HepG2 (cell line): Measurements from ENCODE around the gene NABP1. TPM values are rescaled to one million over a fixed set of nuclear protein-coding genes. Genes with fewer than 3 reads are reported as not detected.

Experiments used
- ATAC-seq: fragments of 200-7000 bp; cut with Tn5 transposase; 3 replicates; pipeline ENCODE4 v1.9.1; 2020; ENCODE audit warnings: mild to moderate bottlenecking, moderate library complexity
- BruUV-seq: library from RNA; stranded (reverse); fragments of 400-500 nt; replicated peaks from 2 replicates; lab custom pipeline; 2021; lab: Mats Ljungman, UMichigan
- CTCF ChIA-PET: fragments of 300-600 bp; formaldehyde crosslinking; extraction: SDS; loops from one replicate; lab custom pipeline; 2021; ENCODE audit warnings: low total read pairs, inconsistent platforms, low intra/inter-chr PET ratio; lab: Yijun Ruan, JAX
- POLR2A ChIA-PET: fragments of 350-600 bp; sonication (Branson Sonifier 250); formaldehyde crosslinking; loops from one replicate; lab custom pipeline; 2020; ENCODE audit warnings: antibody characterized with exemption, inconsistent platforms; lab: Yijun Ruan, JAX
- DNase-seq: peaks from one replicate; pipeline ENCODE4 v3.0.0-alpha.2; 2015; ENCODE audit warnings: low spot score
- FAIRE-seq: peaks from 3 replicates; lab custom pipeline; 2011; peaks lifted over from hg19 to GRCh38; lab: Jason Lieb, UNC
- H2AFZ ChIP-seq: one replicate; pipeline ENCODE4 v1.6.1; 2011; ENCODE audit warnings: low read length, inconsistent platforms
- H3K27ac ChIP-seq: fragments of 300-600 bp; 3 replicates; pipeline ENCODE4 v1.8.0; 2011; ENCODE audit warnings: mixed run types, mild to moderate bottlenecking, mixed read lengths, low read length, inconsistent platforms; ENCODE audit not compliant: insufficient read depth; ENCODE audit errors: extremely low read length
- H3K27me3 ChIP-seq, 2 experiments: fragments of 200-600 bp in 1 of 2; 2 replicates in 1 of 2; 3 replicates in 1 of 2; pipeline versions ENCODE4 v1.6.0 to v1.8.0; 2011; ENCODE audit warnings: low read length in 2 of 2, mild to moderate bottlenecking in 2 of 2, moderate library complexity in 2 of 2, inconsistent platforms in 1 of 2; ENCODE audit not compliant: insufficient read depth in 2 of 2, control insufficient read depth in 1 of 2
- H3K36me3 ChIP-seq, 2 experiments: fragments of 200-600 bp in 1 of 2; replicated peaks in 1 of 2; 2 replicates in 1 of 2; 3 replicates in 1 of 2; pipeline versions ENCODE4 v1.5.1 to v1.8.0; 2011; ENCODE audit warnings: low read length in 2 of 2, inconsistent platforms in 1 of 2; ENCODE audit not compliant: insufficient read depth in 2 of 2, control insufficient read depth in 1 of 2
- H3K4me1 ChIP-seq: 2 replicates; pipeline ENCODE4 v1.5.1; 2012; ENCODE audit warnings: low read length, inconsistent platforms; ENCODE audit not compliant: insufficient read depth
- H3K4me2 ChIP-seq: 2 replicates; pipeline ENCODE4 v1.6.0; 2011; ENCODE audit warnings: low read depth, low read length, inconsistent platforms
- H3K4me3 ChIP-seq, 3 experiments: fragments of 200-600 bp in 1 of 3; sonication (generic), shearing (Covaris generic) in 1 of 3; replicated peaks in 1 of 3; 2 replicates each; pipeline ENCODE4 v1.5.1; 2011 to 2016; ENCODE audit warnings: low read length in 3 of 3, inconsistent platforms in 2 of 3, low read depth in 2 of 3, mild to moderate bottlenecking in 2 of 3, control low read depth in 1 of 3, mixed read lengths in 1 of 3; ENCODE audit not compliant: insufficient read depth in 1 of 3
- H3K79me2 ChIP-seq: one replicate; pipeline ENCODE4 v1.6.1; 2011; ENCODE audit warnings: low read length, inconsistent platforms; ENCODE audit not compliant: insufficient read depth
- H3K9ac ChIP-seq: 2 replicates; pipeline ENCODE4 v1.6.0; 2011; ENCODE audit warnings: mild to moderate bottlenecking, low read depth, low read length, inconsistent platforms; ENCODE audit not compliant: insufficient read depth
- H3K9me3 ChIP-seq: 2 replicates; pipeline ENCODE4 v1.5.1; 2012; ENCODE audit warnings: mild to moderate bottlenecking, low read length
- H4K20me1 ChIP-seq: 2 replicates; pipeline ENCODE4 v1.6.0; 2011; ENCODE audit warnings: inconsistent platforms, mild to moderate bottlenecking, low read length, moderate library complexity; ENCODE audit not compliant: insufficient read depth
- ARNT ChIP-seq: fragments of 450-650 bp; IDR thresholded peaks from 2 replicates; pipeline ENCODE4 v1.6.1; 2017
- BRF2 ChIP-seq: sonication (generic); formaldehyde crosslinking; IDR thresholded peaks from 2 replicates; pipeline ENCODE4 v1.8.1; 2022; ENCODE audit warnings: mild to moderate bottlenecking, missing genetic modification reagents
- FUBP1 ChIP-seq: sonication (generic); formaldehyde crosslinking; IDR thresholded peaks from 2 replicates; pipeline ENCODE4 v1.5.1; 2020; ENCODE audit warnings: missing genetic modification reagents, mild to moderate bottlenecking, borderline replicate concordance
- KLF6 ChIP-seq: IDR thresholded peaks from 2 replicates; pipeline ENCODE4 v1.8.0; 2016; ENCODE audit warnings: missing biosample characterization, missing genetic modification reagents
- PITX1 ChIP-seq: sonication (generic); formaldehyde crosslinking; IDR thresholded peaks from 2 replicates; pipeline ENCODE4 v1.5.1; 2020; ENCODE audit warnings: mild to moderate bottlenecking, missing genetic modification reagents
- RBAK ChIP-seq: sonication (generic); formaldehyde crosslinking; IDR thresholded peaks from 2 replicates; pipeline ENCODE4 v1.5.1; 2020; ENCODE audit warnings: mild to moderate bottlenecking, missing genetic modification reagents
- RCOR2 ChIP-seq: IDR thresholded peaks from 2 replicates; pipeline ENCODE4 v1.6.1; 2016; ENCODE audit warnings: missing biosample characterization, missing genetic modification reagents
- SRF ChIP-seq: IDR thresholded peaks from 2 replicates; pipeline ENCODE4 v1.6.1; 2011; ENCODE audit warnings: mild to moderate bottlenecking, low read depth, low read length, moderate library complexity
- TP53 ChIP-seq: sonication (generic); formaldehyde crosslinking; conservative IDR thresholded peaks from 2 replicates; pipeline ENCODE4 v1.4.0; 2020; ENCODE audit warnings: missing genetic modification reagents
- ZBTB8A ChIP-seq: sonication (generic); formaldehyde crosslinking; IDR thresholded peaks from 2 replicates; pipeline ENCODE4 v1.4.0; 2020; ENCODE audit warnings: mild to moderate bottlenecking, low read depth, missing genetic modification reagents, borderline replicate concordance
- ZNF10 ChIP-seq: sonication (generic); formaldehyde crosslinking; IDR thresholded peaks from 2 replicates; pipeline ENCODE4 v1.4.0; 2020; ENCODE audit warnings: mild to moderate bottlenecking, low read depth, missing genetic modification reagents, borderline replicate concordance
- ZNF34 ChIP-seq: sonication (generic); formaldehyde crosslinking; IDR thresholded peaks from 2 replicates; pipeline ENCODE4 v1.4.0; 2020; ENCODE audit warnings: mild to moderate bottlenecking, missing genetic modification reagents, borderline replicate concordance
- ZNF354B ChIP-seq: sonication (generic); formaldehyde crosslinking; IDR thresholded peaks from 2 replicates; pipeline ENCODE4 v1.8.0; 2022; ENCODE audit warnings: mild to moderate bottlenecking, missing genetic modification reagents
- ZNF629 ChIP-seq: sonication (generic); formaldehyde crosslinking; conservative IDR thresholded peaks from 2 replicates; pipeline ENCODE4 v1.5.0; 2020; ENCODE audit warnings: missing genetic modification reagents
- WGBS: methylation state at CpG from one replicate; pipeline ENCODE4 v1.1.6; 2017; ENCODE audit warnings: low lambda C conversion rate; 5-methylcytosine and 5-hydroxymethylcytosine counted together
- in situ Hi-C: cut with HindIII; loops from 2 replicates; pipeline ENCODE4 v1.10.0; 2017; ENCODE audit warnings: low pct_unique_long_range_greater_than_20kb; ENCODE audit not compliant: extremely low pct_ligation_motif_present
- intact Hi-C: fragments of 100-400 bp; cut with micrococcal nuclease; formaldehyde crosslinking; loops from one replicate; pipeline ENCODE4 v1.10.0; 2022; ENCODE audit not compliant: unreplicated experiment
- polyA plus RNA-seq, 8 experiments: library from polyadenylated mRNA; depleted of rRNA in 3 of 8; stranded (reverse) in 7 of 8; unstranded in 1 of 8; fragments of >200 nt; fragmentation: Illumina TruSeq in 4 of 8; extraction: Trizol in 4 of 8; gene quantifications; 2 replicates each; pipeline versions ENCODE4 v1.2.1 to v1.2.3, GENCODE V29; 2011 to 2016; ENCODE audit warnings: low read depth in 4 of 8, missing spikeins in 1 of 8, mixed read lengths in 1 of 8; ENCODE audit not compliant: insufficient read depth in 1 of 8
- total RNA-seq, 5 experiments: library from RNA; depleted of rRNA; stranded (reverse); fragments of >200 nt; fragmentation: Illumina TruSeq; extraction: Trizol; gene quantifications; 2 replicates each; pipeline ENCODE4 v1.2.3, GENCODE V29; 2016; ENCODE audit warnings: low read depth in 1 of 5

Gene NABP1
- total and polyA plus RNA-seq, 2 of the 13 experiments (the other 11 are each of a cell fraction or from before 2014, with no cell fraction given) = 14.9 to 19.8 TPM

- H3K9me3 ChIP-seq = no peaks in the 10 kb centered on the region
- ChIA-PET CTCF (no interaction called here), POLR2A (interaction anchor here (6.3 kb wide), 1 partner anchor 44 kb away, joined by 153 read pairs; no protein-coding TSS in a partner anchor)
- H3K36me3 ChIP-seq = peaks cover 2 to 27% of the 10 kb centered on the region in 2 experiments; a peak in 4 of 5 replicates
- H3K4me3 ChIP-seq = peak overlapping the region in 1 of 3 experiments; percentile 15; a peak in 1 of 6 replicates
- WGBS = 45% methylated on average over 1 of the region's 1 CpG
- no peak for DNase-seq
- peak overlapping the region; percentile 89; the same call in 1 of the 2 replicates for H3K4me2 ChIP-seq
- no TSS peak for BruUV-seq
- no peak for TF ChIP-seq PITX1 (CRISPR knock-in tag)
- TF ChIP-seq ZNF629 = peak; percentile 75
- peaks cover 39% of the 10 kb centered on the region for H3K4me1 ChIP-seq
- H3K27ac ChIP-seq = no peak overlapping the region
- H3K27me3 ChIP-seq = no peaks in the 10 kb centered on the region; a peak in 1 of 5 replicates
- no peak for ATAC-seq
- no peaks in the 10 kb centered on the region for H4K20me1 ChIP-seq
- in situ Hi-C loops = no loop called here
- intact Hi-C loops = loop anchor here (10.0 kb wide), 1 partner anchor 184 kb away; no protein-coding TSS in a partner anchor
- no peak overlapping the region for H3K9ac ChIP-seq
- no peak overlapping the region for H2AFZ ChIP-seq
- no peak for FAIRE-seq
- peaks cover 4% of the 10 kb centered on the region for H3K79me2 ChIP-seq
Measured at GRCh38 chr2:191680639-191681038, 2.7 kb downstream of the NABP1 start.

DNA sequence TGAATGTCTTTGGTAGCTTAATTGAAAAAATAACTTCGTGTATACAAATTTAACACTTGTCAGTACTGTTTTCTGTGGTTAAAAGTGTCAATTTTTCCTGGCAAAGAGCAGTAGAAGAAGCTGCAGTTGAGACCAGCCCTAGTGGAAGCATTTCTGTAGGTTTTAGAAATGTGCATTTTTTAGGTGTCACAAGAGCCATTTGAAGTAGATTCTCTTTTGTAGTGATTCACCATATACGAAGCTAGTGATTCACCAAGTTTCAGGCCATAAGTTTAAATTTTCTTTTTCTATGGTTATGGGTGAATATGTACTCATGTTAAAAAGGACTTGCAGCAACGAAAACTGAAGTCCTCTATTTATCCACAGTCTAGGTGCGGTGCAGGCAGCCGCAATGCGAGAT lies 4.2 kb downstream of the NABP1 start:
- Histone ChIP-seq H3K36me3 (peaks cover 2 to 34% of the 10 kb centered on the region in 2 experiments; a peak in 4 of 5 replicates), H2AFZ (no peak overlapping the region), H3K79me2 (peaks cover 4% of the 10 kb centered on the region), H3K9ac (no peak overlapping the region), H3K27ac (no peak overlapping the region), H3K4me1 (peaks cover 34% of the 10 kb centered on the region), H3K4me3 (no peak overlapping the region), H3K4me2 (no peak overlapping the region), H3K9me3 (no peaks in the 10 kb centered on the region), H3K27me3 (no peaks in the 10 kb centered on the region; a peak in 1 of 5 replicates), H4K20me1 (no peaks in the 10 kb centered on the region)
- in situ Hi-C loops (no loop called here), intact Hi-C loops (loop anchor here (10.0 kb wide), 1 partner anchor 183 kb away; no protein-coding TSS in a partner anchor)
- CTCF ChIA-PET = no interaction called here
- 93% methylated on average over 6 of the region's 6 CpGs for WGBS
- FAIRE-seq = no peak
- no peak for DNase-seq
- POLR2A ChIA-PET = no interaction called here
- TF ChIP-seq ZNF354B (CRISPR knock-in tag) (no peak), RCOR2 (CRISPR knock-in tag) (no peak), ZNF34 (no peak), TP53 (CRISPR knock-in tag) (no peak), SRF (no peak), ZNF10 (CRISPR knock-in tag) (no peak), RBAK (CRISPR knock-in tag) (no peak), ZNF629 (no peak), KLF6 (CRISPR knock-in tag) (no peak), BRF2 (CRISPR knock-in tag) (no peak), FUBP1 (CRISPR knock-in tag) (no peak), ARNT (no peak), ZBTB8A (CRISPR knock-in tag) (no peak)
- no TSS peak for BruUV-seq
- no peak for ATAC-seq
